Measurements from ENCODE around the gene IMPACT. TPM values are rescaled to one million over a fixed set of nuclear protein-coding genes. Genes with fewer than 3 reads are reported as not detected.

Gene IMPACT
- polyA plus RNA-seq, 3 donors from 2014 or later, result 9.3 to 12.9 (median 11.1) TPM

GRCh38 chr18:24436939-24437338 is 10.5 kb downstream of the IMPACT start:
- peaks cover 31 to 48% (median 38%) of the 10 kb centered on the region in 3 donors for H3K36me3 Mint-ChIP-seq
- no peaks in the 10 kb centered on the region for H3K4me1 Mint-ChIP-seq
- no peak overlapping the region for H3K4me3 Mint-ChIP-seq
- no peak for DNase-seq
- no peaks in the 10 kb centered on the region for H3K9me3 Mint-ChIP-seq
- H3K27ac Mint-ChIP-seq, result no peak overlapping the region
- no peaks in the 10 kb centered on the region for H3K27me3 Mint-ChIP-seq (ENCODE audit: low read depth in 3 of 3)

- H3K4me3 Mint-ChIP-seq, result no peak overlapping the region
- no peaks in the 10 kb centered on the region for H3K9me3 Mint-ChIP-seq
- H3K4me1 Mint-ChIP-seq, result no peaks in the 10 kb centered on the region
- H3K27me3 Mint-ChIP-seq (ENCODE audit: low read depth in 3 of 3), result no peaks in the 10 kb centered on the region
- H3K27ac Mint-ChIP-seq, result no peak overlapping the region
- peaks cover 36 to 56% (median 47%) of the 10 kb centered on the region in 3 donors for H3K36me3 Mint-ChIP-seq
- DNase-seq, result no peak
These were observed 17.4 kb downstream of the IMPACT start for GRCh38 chr18:24443870-24444269.

- DNase-seq, result no peak
- no peaks in the 10 kb centered on the region for H3K9me3 Mint-ChIP-seq
- H3K27ac Mint-ChIP-seq, result no peak overlapping the region
- H3K27me3 Mint-ChIP-seq (ENCODE audit: low read depth in 3 of 3), result no peaks in the 10 kb centered on the region
- H3K4me3 Mint-ChIP-seq, result no peak overlapping the region
- H3K36me3 Mint-ChIP-seq, result peaks cover 45 to 61% (median 60%) of the 10 kb centered on the region in 3 donors
- H3K4me1 Mint-ChIP-seq, result no peaks in the 10 kb centered on the region
These were observed 20.0 kb downstream of the IMPACT start for GRCh38 chr18:24446453-24446852.

GRCh38 chr18:24446953-24447538 is 20.6 kb downstream of the IMPACT start:
- Mint-ChIP-seq H3K4me1 (no peaks in the 10 kb centered on the region), H3K4me3 (no peak overlapping the region), H3K36me3 (peaks cover 42 to 61% (median 58%) of the 10 kb centered on the region in 3 donors), H3K27me3 (ENCODE audit: low read depth in 3 of 3) (no peaks in the 10 kb centered on the region), H3K27ac (no peak overlapping the region), H3K9me3 (no peaks in the 10 kb centered on the region)
- DNase-seq, result no peak

GRCh38 chr18:24447961-24448360 is 21.5 kb downstream of the IMPACT start:
- Mint-ChIP-seq H3K9me3 (no peaks in the 10 kb centered on the region), H3K27me3 (ENCODE audit: low read depth in 3 of 3) (no peaks in the 10 kb centered on the region), H3K27ac (no peak overlapping the region), H3K4me3 (no peak overlapping the region), H3K36me3 (peaks cover 42 to 63% (median 58%) of the 10 kb centered on the region in 3 donors), H3K4me1 (no peaks in the 10 kb centered on the region)
- no peak for DNase-seq

- no peaks in the 10 kb centered on the region for H3K4me1 Mint-ChIP-seq
These were observed 30.1 kb downstream of the IMPACT start for GRCh38 chr18:24456549-24456948.

GRCh38 chr18:24459772-24460171 is 33.3 kb downstream of the IMPACT start:
- H3K9me3 Mint-ChIP-seq, result no peaks in the 10 kb centered on the region
- H3K4me1 Mint-ChIP-seq, result no peaks in the 10 kb centered on the region
- H3K4me3 Mint-ChIP-seq, result no peak overlapping the region
- H3K27ac Mint-ChIP-seq, result no peak overlapping the region
- no peaks in the 10 kb centered on the region for H3K27me3 Mint-ChIP-seq (ENCODE audit: low read depth in 3 of 3)
- DNase-seq, result no peak
- peaks cover 4 to 14% (median 5%) of the 10 kb centered on the region in 3 donors for H3K36me3 Mint-ChIP-seq

More at GRCh38 chr18:24456549-24456948, 30.1 kb downstream of the IMPACT start:
- H3K27ac Mint-ChIP-seq, result no peak overlapping the region
- H3K27me3 Mint-ChIP-seq (ENCODE audit: low read depth in 3 of 3), result no peaks in the 10 kb centered on the region
- no peaks in the 10 kb centered on the region for H3K9me3 Mint-ChIP-seq
- H3K36me3 Mint-ChIP-seq, result peaks cover 11 to 29% (median 11%) of the 10 kb centered on the region in 3 donors
- no peak overlapping the region for H3K4me3 Mint-ChIP-seq
- no peak for DNase-seq

GRCh38 chr18:24460388-24460787 is 33.9 kb downstream of the IMPACT start, which contains the start of gene HRH4:
TSS of gene HRH4 (plus strand) at chr18:24460637. CDS start at chr18:24460729, 92 bp downstream.
- H3K36me3 Mint-ChIP-seq, result peaks cover 2 to 10% (median 2%) of the 10 kb centered on the region in 3 donors
- no peak within 1 kb of the TSS for H3K27ac Mint-ChIP-seq
- no peaks in the 10 kb centered on the region for H3K4me1 Mint-ChIP-seq
- no peak for DNase-seq
- H3K27me3 Mint-ChIP-seq (ENCODE audit: low read depth in 3 of 3), result no peaks in the 10 kb centered on the region
- no peaks in the 10 kb centered on the region for H3K9me3 Mint-ChIP-seq
- H3K4me3 Mint-ChIP-seq, result no peak within 1 kb of the TSS

- Mint-ChIP-seq H3K4me1 (no peaks in the 10 kb centered on the region), H3K27me3 (ENCODE audit: low read depth in 3 of 3) (no peaks in the 10 kb centered on the region), H3K9me3 (no peaks in the 10 kb centered on the region), H3K4me3 (no peak overlapping the region), H3K36me3 (peaks cover 0 to 5% (median 0%) of the 10 kb centered on the region in 3 donors), H3K27ac (no peak overlapping the region)
- DNase-seq, result no peak
These were observed 35.5 kb downstream of the IMPACT start for GRCh38 chr18:24461996-24462395.

GRCh38 chr18:24462838-24463775 is 36.6 kb downstream of the IMPACT start:
- Mint-ChIP-seq H3K4me1 (no peaks in the 10 kb centered on the region), H3K4me3 (no peak overlapping the region), H3K9me3 (no peaks in the 10 kb centered on the region), H3K27me3 (ENCODE audit: low read depth in 3 of 3) (peaks cover 0 to 3% (median 0%) of the 10 kb centered on the region in 3 donors), H3K27ac (no peak overlapping the region), H3K36me3 (peaks cover 0 to 8% (median 0%) of the 10 kb centered on the region in 3 donors)
- DNase-seq, result no peak

GRCh38 chr18:24465486-24465885 is 39.0 kb downstream of the IMPACT start:
- Mint-ChIP-seq H3K27ac (no peak overlapping the region), H3K36me3 (peaks cover 0 to 3% (median 0%) of the 10 kb centered on the region in 3 donors), H3K4me3 (no peak overlapping the region), H3K27me3 (ENCODE audit: low read depth in 3 of 3) (peaks cover 0 to 4% (median 0%) of the 10 kb centered on the region in 3 donors), H3K9me3 (no peaks in the 10 kb centered on the region), H3K4me1 (no peaks in the 10 kb centered on the region)
- no peak for DNase-seq

GRCh38 chr18:24466771-24467170 is 40.3 kb downstream of the IMPACT start:
- H3K4me1 Mint-ChIP-seq, result no peaks in the 10 kb centered on the region
- no peak for DNase-seq
- no peak overlapping the region for H3K4me3 Mint-ChIP-seq
- no peaks in the 10 kb centered on the region for H3K9me3 Mint-ChIP-seq
- peaks cover 0 to 3% (median 0%) of the 10 kb centered on the region in 3 donors for H3K36me3 Mint-ChIP-seq
- H3K27me3 Mint-ChIP-seq (ENCODE audit: low read depth in 3 of 3), result peaks cover 0 to 4% (median 0%) of the 10 kb centered on the region in 3 donors
- no peak overlapping the region for H3K27ac Mint-ChIP-seq

- peaks cover 0 to 3% (median 0%) of the 10 kb centered on the region in 3 donors for H3K36me3 Mint-ChIP-seq
- DNase-seq, result no peak
- H3K27me3 Mint-ChIP-seq (ENCODE audit: low read depth in 3 of 3), result peaks cover 0 to 4% (median 2%) of the 10 kb centered on the region in 3 donors
- H3K27ac Mint-ChIP-seq, result no peak overlapping the region
- H3K9me3 Mint-ChIP-seq, result no peaks in the 10 kb centered on the region
- no peaks in the 10 kb centered on the region for H3K4me1 Mint-ChIP-seq
- no peak overlapping the region for H3K4me3 Mint-ChIP-seq
These were observed 43.6 kb downstream of the IMPACT start for GRCh38 chr18:24470022-24470618.

GRCh38 chr18:24470805-24471204 is 44.3 kb downstream of the IMPACT start:
- no peak for DNase-seq
- Mint-ChIP-seq H3K27me3 (ENCODE audit: low read depth in 3 of 3) (peaks cover 2 to 4% (median 2%) of the 10 kb centered on the region in 3 donors), H3K4me3 (no peak overlapping the region), H3K4me1 (no peaks in the 10 kb centered on the region), H3K27ac (no peak overlapping the region), H3K9me3 (no peaks in the 10 kb centered on the region), H3K36me3 (peaks cover 0 to 3% (median 0%) of the 10 kb centered on the region in 3 donors)

All from immature natural killer cell (primary cell).